ENCODE results near the gene TMUB1. TPM values are rescaled to one million over a fixed set of nuclear protein-coding genes. Genes with fewer than 3 reads are reported as not detected.

Gene TMUB1
- polyA plus RNA-seq, 4 donors = 19.9 to 39.3 (median 25.6) TPM

DNA sequence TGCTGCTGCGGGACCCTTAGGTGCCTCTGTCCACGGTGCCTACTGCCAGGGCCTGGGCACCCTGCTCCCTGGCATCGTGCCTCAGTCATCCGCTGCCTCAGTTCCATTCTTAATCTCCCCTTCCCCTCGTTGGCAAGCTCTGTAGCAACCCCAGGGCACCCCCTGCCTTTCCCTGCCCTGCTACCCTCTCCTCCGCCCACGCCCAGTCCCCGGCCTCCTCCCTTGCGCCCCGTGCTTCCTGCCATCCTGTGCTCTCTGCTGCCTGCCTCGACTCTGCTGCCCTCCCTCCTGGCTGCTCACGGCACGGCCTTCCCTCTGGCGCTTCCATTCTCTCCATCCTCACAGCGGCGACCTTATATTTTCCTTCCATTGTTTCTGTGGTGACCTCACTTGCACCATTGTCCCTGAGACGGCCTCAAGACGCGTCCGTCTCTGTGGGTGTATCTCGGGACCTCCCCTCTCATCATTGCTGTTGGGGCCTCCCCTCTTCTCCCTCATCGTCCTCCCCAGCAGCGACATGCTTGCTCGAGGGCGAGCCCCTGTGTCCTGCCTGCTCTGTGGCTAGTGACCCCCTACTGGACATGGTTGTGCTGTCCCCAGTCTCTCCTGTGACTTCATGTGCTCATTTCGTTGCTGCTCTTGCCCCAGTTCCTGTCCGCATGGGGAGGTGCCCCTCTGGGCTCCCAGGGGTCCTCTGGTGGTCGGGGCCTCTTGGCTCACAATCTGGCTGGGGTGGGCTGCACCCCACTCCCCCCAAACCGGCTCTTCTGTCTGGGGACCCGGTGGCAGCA lies 38.3 kb upstream of the TMUB1 start:
- no peak for DNase-seq (ENCODE audit: low read depth in 4 of 4, low spot score in 3 of 4)

DNA sequence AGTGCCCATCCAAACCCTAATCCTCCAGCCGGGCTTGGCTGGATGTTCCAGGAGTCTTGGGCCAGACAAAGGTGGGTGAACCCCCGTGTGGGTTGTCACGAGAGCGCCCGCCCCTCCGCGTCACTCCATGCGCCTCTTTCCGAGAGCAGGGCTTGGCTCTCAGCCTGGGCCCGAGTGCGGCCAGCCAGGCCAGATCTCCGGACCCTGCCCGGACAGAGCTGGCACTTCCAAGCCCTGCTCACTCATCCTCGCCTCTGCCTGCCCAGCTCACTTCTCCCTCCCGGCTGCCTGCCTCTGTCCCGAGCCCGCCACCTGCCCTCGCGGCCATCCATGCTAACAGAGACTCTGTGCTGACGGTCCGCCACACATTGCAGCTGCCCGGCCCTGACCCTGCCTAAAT lies 37.6 kb upstream of the TMUB1 start:
- DNase-seq (ENCODE audit: low read depth in 4 of 4, low spot score in 3 of 4) = no peak

- DNase-seq (ENCODE audit: low read depth in 4 of 4, low spot score in 3 of 4) = no peak
Observed at GRCh38 chr7:151119902-151120301, 36.6 kb upstream of the TMUB1 start.

GRCh38 chr7:151119055-151119415 lies 35.7 kb upstream of the TMUB1 start:
- DNase-seq (ENCODE audit: low read depth in 4 of 4, low spot score in 3 of 4) = no peak

DNA sequence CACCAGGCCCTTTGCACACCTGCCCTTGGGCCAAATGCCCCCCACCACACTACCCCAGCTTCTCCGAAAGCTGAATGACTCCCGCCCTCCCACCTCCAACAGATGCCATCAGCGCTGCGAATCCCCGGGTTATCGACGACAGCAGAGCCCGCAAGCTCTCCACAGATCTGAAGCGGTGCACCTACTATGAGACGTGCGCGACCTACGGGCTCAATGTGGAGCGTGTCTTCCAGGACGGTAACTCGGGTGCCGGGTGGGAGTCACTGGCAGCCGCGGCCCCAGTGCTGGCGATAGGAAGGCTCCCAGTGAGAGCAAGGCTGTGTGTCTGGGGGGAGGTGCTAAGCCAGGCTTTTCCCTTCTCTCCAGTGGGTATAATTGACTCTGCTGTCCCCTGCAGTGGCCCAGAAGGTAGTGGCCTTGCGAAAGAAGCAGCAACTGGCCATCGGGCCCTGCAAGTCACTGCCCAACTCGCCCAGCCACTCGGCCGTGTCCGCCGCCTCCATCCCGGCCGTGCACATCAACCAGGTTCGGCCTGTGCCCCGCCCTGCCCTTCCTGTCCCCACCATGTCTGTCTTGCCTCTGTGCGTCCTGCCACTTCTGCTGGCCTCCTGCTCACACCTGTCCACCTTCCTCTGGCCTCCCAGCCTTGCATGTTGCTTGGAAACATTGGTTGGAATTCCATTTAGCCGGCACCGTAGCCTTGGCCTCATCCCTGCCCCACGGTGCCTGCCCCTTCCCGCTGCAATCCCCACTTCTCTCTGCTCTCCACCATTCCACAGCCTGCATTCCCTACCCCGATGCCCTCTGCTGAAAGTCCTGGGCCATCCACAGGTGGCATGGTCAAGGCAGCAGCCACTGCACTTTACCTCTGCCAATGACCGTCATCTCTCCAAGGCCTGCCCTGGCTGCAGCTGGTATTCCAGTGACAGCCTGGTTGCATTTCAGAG lies 35.1 kb upstream of the TMUB1 start:
- DNase-seq (ENCODE audit: low read depth in 4 of 4, low spot score in 3 of 4) = no peak

- no peak for DNase-seq (ENCODE audit: low read depth in 4 of 4, low spot score in 3 of 4)
Observed at GRCh38 chr7:151117565-151117964, 34.3 kb upstream of the TMUB1 start.

GRCh38 chr7:151116603-151117440 lies 33.5 kb upstream of the TMUB1 start:
- no peak for DNase-seq (ENCODE audit: low read depth in 4 of 4, low spot score in 3 of 4)

- DNase-seq (ENCODE audit: low read depth in 4 of 4, low spot score in 3 of 4) = no peak
Observed at GRCh38 chr7:151115836-151116418, 32.6 kb upstream of the TMUB1 start.

GRCh38 chr7:151115121-151115835 lies 32.0 kb upstream of the TMUB1 start:
- no peak for DNase-seq (ENCODE audit: low read depth in 4 of 4, low spot score in 3 of 4)

DNA sequence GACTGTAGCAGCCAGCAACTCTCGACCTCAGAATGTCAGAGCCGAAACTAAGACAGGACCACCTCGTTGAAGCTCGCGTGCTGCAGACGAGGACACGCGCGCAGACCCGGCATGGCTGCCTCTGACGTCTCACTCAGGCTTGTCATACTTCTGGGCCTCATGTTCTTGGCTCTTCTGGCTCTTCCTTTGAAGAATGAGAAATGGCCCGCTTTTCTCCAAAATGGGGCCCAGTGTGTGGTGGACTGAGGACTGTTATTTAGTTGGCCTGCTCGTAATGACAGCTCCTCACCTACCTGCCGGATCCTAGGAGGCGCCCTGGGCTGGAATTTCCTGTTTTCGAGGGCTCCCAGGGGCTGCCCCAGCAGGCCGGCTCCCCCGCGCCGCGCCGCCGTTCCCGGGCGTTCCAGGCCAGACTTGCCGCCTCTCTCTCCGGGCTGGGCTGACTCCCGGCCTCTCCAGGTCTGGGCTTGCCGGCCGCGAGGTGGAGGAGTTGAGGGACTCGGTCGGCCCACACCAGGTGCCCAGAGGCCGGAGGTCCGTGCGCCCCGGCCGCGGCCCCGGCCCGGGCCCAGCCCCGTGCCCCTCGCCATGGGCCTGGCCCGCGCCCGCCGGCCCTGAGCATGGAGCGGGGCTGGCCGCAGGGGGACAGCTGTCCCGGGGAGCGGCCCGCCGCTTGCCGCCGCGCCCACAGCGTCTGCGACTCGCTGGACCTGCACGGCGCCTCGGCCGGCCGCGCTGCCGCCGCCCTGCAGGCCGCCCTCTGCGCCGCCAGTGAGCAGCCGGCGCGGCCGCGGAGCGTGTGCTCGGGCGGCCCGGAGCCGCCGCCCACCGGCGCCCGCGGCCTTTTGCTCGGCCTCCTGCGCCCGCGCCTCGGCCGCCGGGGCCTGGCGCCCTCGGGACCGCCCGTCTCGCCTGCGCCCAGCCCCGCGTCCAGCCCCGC lies 31.1 kb upstream of the TMUB1 start:
- no peak for DNase-seq (ENCODE audit: low read depth in 4 of 4, low spot score in 3 of 4)

DNA sequence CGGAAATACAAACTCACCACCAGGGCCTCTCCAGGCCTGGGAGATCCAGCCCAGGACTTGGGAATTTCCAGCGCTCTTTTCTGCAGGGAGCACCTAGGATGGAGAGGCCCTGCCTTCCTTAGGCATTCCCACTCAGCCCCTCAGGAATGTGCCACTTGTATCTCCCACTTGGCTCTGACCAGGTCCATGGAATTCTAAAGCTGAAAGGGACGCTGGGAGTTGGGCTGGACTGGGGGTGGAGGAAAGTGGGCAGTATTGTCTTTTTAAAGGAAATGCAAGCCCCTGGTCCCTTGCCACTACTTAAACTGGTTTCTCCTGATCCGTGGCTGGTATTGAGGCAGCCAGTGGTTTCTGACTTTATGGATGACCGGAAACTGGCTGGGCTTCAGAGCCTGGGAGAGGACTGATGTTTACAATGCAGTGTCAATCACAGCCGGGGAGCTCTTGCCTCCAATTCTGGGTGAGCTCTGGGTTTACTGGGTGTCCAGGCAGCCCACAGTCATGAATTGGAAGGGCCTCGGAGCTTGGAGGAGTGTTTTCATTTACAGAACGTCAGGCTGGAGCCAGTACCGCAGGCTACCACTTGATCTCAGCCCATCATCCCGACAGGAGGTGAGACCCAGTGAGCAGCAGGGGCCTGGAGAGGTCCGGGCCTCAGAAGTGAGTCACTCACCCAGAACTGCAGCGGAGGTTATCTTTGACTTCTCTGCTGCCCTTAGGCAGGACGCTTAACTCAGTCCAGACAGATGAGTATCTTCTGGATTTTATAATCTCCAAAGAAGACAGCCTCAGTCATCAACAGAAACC lies 30.3 kb upstream of the TMUB1 start:
- DNase-seq (ENCODE audit: low read depth in 4 of 4, low spot score in 3 of 4) = no peak

GRCh38 chr7:151110941-151111645 lies 27.8 kb upstream of the TMUB1 start:
- DNase-seq (ENCODE audit: low read depth in 4 of 4, low spot score in 3 of 4) = no peak

- no peak for DNase-seq (ENCODE audit: low read depth in 4 of 4, low spot score in 3 of 4)
Observed at GRCh38 chr7:151110236-151110940, 27.1 kb upstream of the TMUB1 start.

DNA sequence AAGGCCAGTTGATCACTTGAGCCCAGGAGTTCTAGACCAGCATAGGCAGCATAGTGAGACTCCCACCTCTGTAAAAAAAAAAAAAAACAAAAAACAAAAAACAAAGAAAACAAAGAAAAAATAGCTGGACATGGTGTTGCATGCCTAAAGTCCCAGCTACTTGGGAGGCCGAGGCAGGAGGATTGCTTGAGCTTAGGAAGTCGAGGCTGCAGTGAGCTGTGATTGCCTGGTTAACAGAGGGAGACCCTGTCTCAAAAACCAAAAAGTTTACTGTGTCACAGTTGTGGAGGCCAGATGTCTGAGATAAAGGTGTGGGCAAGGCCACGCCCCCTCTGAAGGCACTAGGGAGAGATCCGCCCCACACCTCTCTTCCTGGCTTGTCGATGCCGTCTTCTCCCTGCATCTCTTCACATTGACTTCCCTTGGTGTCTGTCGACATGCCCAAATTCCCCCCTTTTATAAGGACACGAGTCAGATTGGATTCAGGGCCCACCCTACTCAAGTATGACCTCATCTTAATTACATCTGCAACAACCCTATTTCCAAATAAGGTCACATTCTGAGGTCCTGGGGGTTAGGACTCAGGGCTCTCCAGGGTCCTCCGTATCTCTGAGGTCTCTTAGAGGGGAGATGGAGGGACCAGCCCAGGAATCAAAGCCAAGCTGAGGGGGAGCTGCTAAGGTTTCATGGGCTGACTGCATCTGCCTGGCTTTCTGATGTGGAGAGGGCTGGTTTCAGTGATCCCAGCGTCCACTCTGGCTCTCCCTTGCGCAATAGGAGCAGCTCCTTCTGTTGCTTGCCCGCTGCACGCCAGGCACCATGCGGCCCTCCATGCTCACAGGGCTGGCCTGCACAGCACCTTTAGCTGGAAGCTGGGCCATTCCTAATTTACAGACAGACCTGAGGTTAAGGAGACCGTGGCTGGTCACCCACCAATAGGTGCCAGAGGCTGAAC lies 26.1 kb upstream of the TMUB1 start:
- DNase-seq (ENCODE audit: low read depth in 4 of 4, low spot score in 3 of 4) = no peak

DNA sequence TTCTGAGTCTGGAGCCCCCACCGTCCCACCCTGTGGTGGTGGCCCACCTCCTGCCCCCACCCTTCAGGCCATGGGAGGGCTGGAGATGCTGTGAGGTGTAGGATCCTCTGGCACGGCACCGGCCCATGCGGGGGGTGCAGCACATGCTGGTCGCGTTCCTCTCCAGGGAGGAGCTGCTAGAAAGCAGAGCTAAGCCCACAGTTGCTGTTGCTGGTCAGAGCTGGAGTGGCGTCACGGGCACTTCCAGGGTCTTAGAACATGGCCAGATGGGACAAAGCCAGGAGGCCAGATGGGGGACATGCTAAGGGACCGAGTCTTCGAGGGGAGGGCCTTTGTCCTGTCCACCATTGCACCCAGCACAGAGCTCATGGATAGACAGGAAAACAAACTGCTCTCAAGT lies 24.6 kb upstream of the TMUB1 start:
- DNase-seq (ENCODE audit: low read depth in 4 of 4, low spot score in 3 of 4) = no peak
